Measurements from ENCODE around the gene AKAP6. TPM values are rescaled to one million over a fixed set of nuclear protein-coding genes. Genes with fewer than 3 reads are reported as not detected.

The AKAP6 gene
- total RNA-seq, 2 experiments from 2014 or later, result 0.62 to 0.67 TPM

- no peaks in the 10 kb centered on the region for H3K36me3 Mint-ChIP-seq (ENCODE audit: low read depth)
- no peak for DNase-seq
- H3K4me3 Mint-ChIP-seq, result no peak overlapping the region
- H3K27me3 Mint-ChIP-seq, result peaks cover 13% of the 10 kb centered on the region
- no peaks in the 10 kb centered on the region for H3K4me1 Mint-ChIP-seq
- ChIA-PET CTCF (interaction anchor here (0.9 kb wide), 1 partner anchor 10 kb away, joined by 3 read pairs; no protein-coding TSS in a partner anchor), POLR2A (no interaction called here)
- H3K9me3 Mint-ChIP-seq, result no peaks in the 10 kb centered on the region
- no peak overlapping the region for H3K27ac Mint-ChIP-seq
Measured at GRCh38 chr14:32474478-32475195, 145.5 kb downstream of the AKAP6 start.

GRCh38 chr14:32476532-32476931 is 147.4 kb downstream of the AKAP6 start:
- H3K27ac Mint-ChIP-seq, result no peak overlapping the region
- no peaks in the 10 kb centered on the region for H3K36me3 Mint-ChIP-seq (ENCODE audit: low read depth)
- DNase-seq, result no peak
- ChIA-PET CTCF (no interaction called here), POLR2A (no interaction called here)
- H3K9me3 Mint-ChIP-seq, result no peaks in the 10 kb centered on the region
- peaks cover 11% of the 10 kb centered on the region for H3K27me3 Mint-ChIP-seq
- no peak overlapping the region for H3K4me3 Mint-ChIP-seq
- no peaks in the 10 kb centered on the region for H3K4me1 Mint-ChIP-seq

GRCh38 chr14:32477396-32477795 is 148.3 kb downstream of the AKAP6 start:
- no peaks in the 10 kb centered on the region for H3K36me3 Mint-ChIP-seq (ENCODE audit: low read depth)
- H3K27ac Mint-ChIP-seq, result no peak overlapping the region
- CTCF ChIA-PET, result no interaction called here
- DNase-seq, result no peak
- no peaks in the 10 kb centered on the region for H3K9me3 Mint-ChIP-seq
- H3K27me3 Mint-ChIP-seq, result peaks cover 5% of the 10 kb centered on the region
- H3K4me1 Mint-ChIP-seq, result no peaks in the 10 kb centered on the region
- H3K4me3 Mint-ChIP-seq, result no peak overlapping the region
- POLR2A ChIA-PET, result no interaction called here

GRCh38 chr14:32478050-32478449 is 149.0 kb downstream of the AKAP6 start:
- Mint-ChIP-seq H3K36me3 (ENCODE audit: low read depth) (no peaks in the 10 kb centered on the region), H3K4me1 (no peaks in the 10 kb centered on the region), H3K27me3 (peaks cover 3% of the 10 kb centered on the region), H3K27ac (no peak overlapping the region), H3K9me3 (no peaks in the 10 kb centered on the region), H3K4me3 (no peak overlapping the region)
- no peak for DNase-seq
- POLR2A ChIA-PET, result no interaction called here
- CTCF ChIA-PET, result no interaction called here

- H3K27me3 Mint-ChIP-seq, result no peaks in the 10 kb centered on the region
- no peaks in the 10 kb centered on the region for H3K4me1 Mint-ChIP-seq
- CTCF ChIA-PET, result no interaction called here
- POLR2A ChIA-PET, result no interaction called here
- H3K9me3 Mint-ChIP-seq, result no peaks in the 10 kb centered on the region
- no peaks in the 10 kb centered on the region for H3K36me3 Mint-ChIP-seq (ENCODE audit: low read depth)
- DNase-seq, result no peak
- H3K4me3 Mint-ChIP-seq, result no peak overlapping the region
- H3K27ac Mint-ChIP-seq, result no peak overlapping the region
Measured at GRCh38 chr14:32480337-32480736, 151.2 kb downstream of the AKAP6 start.

- Mint-ChIP-seq H3K27me3 (no peaks in the 10 kb centered on the region), H3K36me3 (ENCODE audit: low read depth) (no peaks in the 10 kb centered on the region), H3K4me1 (no peaks in the 10 kb centered on the region), H3K4me3 (no peak overlapping the region), H3K9me3 (no peaks in the 10 kb centered on the region), H3K27ac (no peak overlapping the region)
- POLR2A ChIA-PET, result no interaction called here
- CTCF ChIA-PET, result no interaction called here
- DNase-seq, result no peak
Measured at GRCh38 chr14:32481707-32482106, 152.6 kb downstream of the AKAP6 start.

GRCh38 chr14:32491416-32492016 is 162.4 kb downstream of the AKAP6 start:
- DNase-seq, result no peak
- no peaks in the 10 kb centered on the region for H3K9me3 Mint-ChIP-seq
- ChIA-PET CTCF (no interaction called here), POLR2A (no interaction called here)
- no peaks in the 10 kb centered on the region for H3K36me3 Mint-ChIP-seq (ENCODE audit: low read depth)
- no peak overlapping the region for H3K27ac Mint-ChIP-seq
- H3K4me1 Mint-ChIP-seq, result no peaks in the 10 kb centered on the region
- H3K27me3 Mint-ChIP-seq, result peaks cover 2% of the 10 kb centered on the region
- no peak overlapping the region for H3K4me3 Mint-ChIP-seq

- Mint-ChIP-seq H3K9me3 (no peaks in the 10 kb centered on the region), H3K4me1 (no peaks in the 10 kb centered on the region), H3K27ac (no peak overlapping the region), H3K36me3 (ENCODE audit: low read depth) (no peaks in the 10 kb centered on the region), H3K4me3 (no peak overlapping the region), H3K27me3 (peaks cover 7% of the 10 kb centered on the region)
- no peak for DNase-seq
- CTCF ChIA-PET, result no interaction called here
- POLR2A ChIA-PET, result no interaction called here
Measured at GRCh38 chr14:32492457-32492856, 163.4 kb downstream of the AKAP6 start.

- no peaks in the 10 kb centered on the region for H3K9me3 Mint-ChIP-seq
- POLR2A ChIA-PET, result no interaction called here
- H3K4me1 Mint-ChIP-seq, result no peaks in the 10 kb centered on the region
Measured at GRCh38 chr14:32494609-32495434, 165.7 kb downstream of the AKAP6 start.

GRCh38 chr14:32495435-32495734 is 166.3 kb downstream of the AKAP6 start:
- DNase-seq, result no peak
- CTCF ChIA-PET, result no interaction called here
- POLR2A ChIA-PET, result no interaction called here
- H3K36me3 Mint-ChIP-seq (ENCODE audit: low read depth), result no peaks in the 10 kb centered on the region
- no peaks in the 10 kb centered on the region for H3K9me3 Mint-ChIP-seq
- H3K27me3 Mint-ChIP-seq, result peaks cover 7% of the 10 kb centered on the region
- no peak overlapping the region for H3K27ac Mint-ChIP-seq
- H3K4me3 Mint-ChIP-seq, result no peak overlapping the region
- H3K4me1 Mint-ChIP-seq, result no peaks in the 10 kb centered on the region

More at GRCh38 chr14:32494609-32495434, 165.7 kb downstream of the AKAP6 start:
- H3K27me3 Mint-ChIP-seq, result peaks cover 7% of the 10 kb centered on the region
- CTCF ChIA-PET, result no interaction called here
- no peak overlapping the region for H3K4me3 Mint-ChIP-seq
- no peak overlapping the region for H3K27ac Mint-ChIP-seq
- no peak for DNase-seq
- no peaks in the 10 kb centered on the region for H3K36me3 Mint-ChIP-seq (ENCODE audit: low read depth)

- Mint-ChIP-seq H3K27ac (no peak overlapping the region), H3K27me3 (peaks cover 5% of the 10 kb centered on the region), H3K4me3 (no peak overlapping the region), H3K36me3 (ENCODE audit: low read depth) (no peaks in the 10 kb centered on the region), H3K4me1 (no peaks in the 10 kb centered on the region), H3K9me3 (no peaks in the 10 kb centered on the region)
- DNase-seq, result no peak
- POLR2A ChIA-PET, result no interaction called here
- CTCF ChIA-PET, result no interaction called here
Measured at GRCh38 chr14:32497248-32497647, 168.2 kb downstream of the AKAP6 start.

GRCh38 chr14:32507029-32507984 is 178.2 kb downstream of the AKAP6 start:
- ChIA-PET CTCF (no interaction called here), POLR2A (no interaction called here)
- DNase-seq, result no peak
- Mint-ChIP-seq H3K4me1 (no peaks in the 10 kb centered on the region), H3K27me3 (no peaks in the 10 kb centered on the region), H3K27ac (no peak overlapping the region), H3K4me3 (no peak overlapping the region), H3K9me3 (no peaks in the 10 kb centered on the region), H3K36me3 (ENCODE audit: low read depth) (no peaks in the 10 kb centered on the region)

GRCh38 chr14:32508281-32508680 is 179.2 kb downstream of the AKAP6 start:
- peaks cover 3% of the 10 kb centered on the region for H3K27me3 Mint-ChIP-seq
- CTCF ChIA-PET, result no interaction called here
- no peaks in the 10 kb centered on the region for H3K4me1 Mint-ChIP-seq
- DNase-seq, result no peak
- H3K4me3 Mint-ChIP-seq, result no peak overlapping the region
- no peak overlapping the region for H3K27ac Mint-ChIP-seq
- no peaks in the 10 kb centered on the region for H3K9me3 Mint-ChIP-seq
- POLR2A ChIA-PET, result no interaction called here
- H3K36me3 Mint-ChIP-seq (ENCODE audit: low read depth), result no peaks in the 10 kb centered on the region

Data from activated CD4-positive, alpha-beta T cell treated with anti-CD3 and anti-CD28 coated beads, Interleukin-2, amount 10 ng/mL, durations not matched to agents 7 days and 5 days (primary cell).